Glutamatergic neuron (in vitro differentiated cells): ENCODE measurements around the gene KRT28. TPM values are rescaled to one million over a fixed set of nuclear protein-coding genes. Genes with fewer than 3 reads are reported as not detected.

Experiments
- DNase-seq: peaks from one replicate; pipeline ENCODE4 v3.0.0; 2022
- H3K27ac Mint-ChIP-seq: one replicate; pipeline ENCODE4 v1.8.0; 2020; ENCODE audit warnings: mild to moderate bottlenecking, mixed read lengths, inconsistent platforms; ENCODE audit not compliant: unreplicated experiment
- H3K27me3 Mint-ChIP-seq: one replicate; pipeline ENCODE4 v1.8.0; 2020; ENCODE audit warnings: mild to moderate bottlenecking, moderate library complexity, mixed read lengths, inconsistent platforms; ENCODE audit not compliant: unreplicated experiment
- H3K36me3 Mint-ChIP-seq: one replicate; pipeline ENCODE4 v1.8.0; 2020; ENCODE audit warnings: mild to moderate bottlenecking, mixed read lengths, inconsistent platforms; ENCODE audit not compliant: unreplicated experiment
- H3K4me1 Mint-ChIP-seq: one replicate; pipeline ENCODE4 v1.8.0; 2020; ENCODE audit warnings: mild to moderate bottlenecking, low read depth, mixed read lengths, inconsistent platforms; ENCODE audit not compliant: unreplicated experiment
- H3K4me3 Mint-ChIP-seq: one replicate; pipeline ENCODE4 v1.8.0; 2020; ENCODE audit warnings: mild to moderate bottlenecking, mixed read lengths, inconsistent platforms; ENCODE audit not compliant: unreplicated experiment
- H3K9me3 Mint-ChIP-seq: one replicate; pipeline ENCODE4 v1.8.0; 2020; ENCODE audit warnings: mild to moderate bottlenecking, moderate library complexity, mixed read lengths, inconsistent platforms; ENCODE audit not compliant: unreplicated experiment
- CTCF ChIP-seq: fragments of 200-600 bp; sonication (generic); IDR thresholded peaks from one replicate; pipeline ENCODE4 v1.5.0; 2021; ENCODE audit not compliant: partially characterized antibody, unreplicated experiment
- long read RNA-seq: library from polyadenylated mRNA; unstranded; transcript quantifications from one replicate; pipeline ENCODE4 v2.0.0, GENCODE V29; 2020; ENCODE audit not compliant: unreplicated experiment
- total RNA-seq: library from RNA; stranded (reverse); fragmentation: NEBNext Ultra II Directional; extraction: Animal tissue kit (Norgen Biotek cat#: 25700); gene quantifications from one replicate; pipeline ENCODE4 v1.2.1, GENCODE V29; 2021; ENCODE audit not compliant: unreplicated experiment

The KRT28 gene
- not detected for total RNA-seq
- long read RNA-seq: 0 reads

DNA sequence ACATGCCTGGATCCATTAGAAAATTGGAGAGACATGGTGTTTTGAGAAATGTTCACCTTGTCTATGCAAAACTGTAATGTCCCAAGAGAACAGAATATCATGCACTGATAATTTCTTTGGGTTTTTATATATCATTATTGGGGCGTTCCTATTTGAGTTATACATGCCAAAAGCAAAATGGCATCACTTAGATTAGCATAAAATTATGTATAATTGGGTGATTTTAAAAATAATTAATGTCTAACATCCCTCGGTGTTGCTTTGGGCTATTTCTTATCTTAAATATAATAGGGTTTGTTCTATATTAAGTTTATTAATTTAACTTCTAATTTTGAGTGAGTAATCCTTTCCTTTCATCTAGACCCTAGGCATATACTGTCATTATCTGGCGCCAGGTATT lies at the start of gene KRT28:
Gene KRT28, minus strand, starts transcription at position 101 of the 400 bp plus-strand sequence. Its CDS starts 66 bp downstream, at position 35.
- Mint-ChIP-seq H3K27ac (no peak within 1 kb of the TSS), H3K9me3 (no peaks in the 10 kb centered on the region), H3K27me3 (peaks cover 2% of the 10 kb centered on the region), H3K4me1 (peaks cover 4% of the 10 kb centered on the region), H3K4me3 (no peak within 1 kb of the TSS), H3K36me3 (no peaks in the 10 kb centered on the region)
- no peak for DNase-seq
- TF ChIP-seq CTCF: no peak

DNA sequence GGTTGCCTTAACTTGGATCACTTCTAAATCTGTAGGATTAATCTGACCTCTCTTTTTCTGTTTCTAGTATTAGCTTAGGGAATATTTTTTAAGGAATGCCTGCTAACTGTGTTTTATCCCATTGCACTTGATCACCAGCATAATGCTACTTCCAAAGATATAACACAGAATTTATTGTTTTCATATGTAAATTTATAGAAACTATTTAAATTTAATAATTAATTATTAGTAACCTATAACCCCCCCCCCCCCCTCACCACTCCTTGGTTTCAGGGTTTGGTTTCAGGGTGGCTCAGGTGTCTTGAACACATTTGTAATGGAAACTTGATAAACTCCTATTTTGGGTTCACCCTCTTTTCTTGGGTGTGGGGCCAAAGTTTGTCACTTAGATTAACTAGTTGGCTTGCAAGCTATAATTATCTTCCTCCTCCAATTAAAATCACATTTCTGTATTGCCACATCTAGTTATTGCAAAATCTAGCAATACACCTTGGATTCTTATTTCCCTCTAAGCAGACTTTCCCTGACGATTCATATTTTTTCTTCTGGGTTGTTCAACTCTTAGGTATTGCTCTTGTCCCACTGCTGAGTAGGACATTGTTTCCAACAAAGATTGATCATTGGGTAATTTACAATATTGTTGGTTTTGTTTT lies 49.0 kb upstream of the KRT28 start:
- no peak for DNase-seq
- Mint-ChIP-seq H3K4me1 (no peaks in the 10 kb centered on the region), H3K27ac (no peak overlapping the region), H3K27me3 (no peaks in the 10 kb centered on the region), H3K9me3 (no peaks in the 10 kb centered on the region), H3K36me3 (no peaks in the 10 kb centered on the region), H3K4me3 (no peak overlapping the region)
- no peak for TF ChIP-seq CTCF

GRCh38 chr17:40846515-40847144 lies 46.9 kb upstream of the KRT28 start:
- Mint-ChIP-seq H3K4me3 (no peak overlapping the region), H3K9me3 (no peaks in the 10 kb centered on the region), H3K27me3 (no peaks in the 10 kb centered on the region), H3K27ac (no peak overlapping the region), H3K4me1 (no peaks in the 10 kb centered on the region), H3K36me3 (no peaks in the 10 kb centered on the region)
- no peak for DNase-seq
- TF ChIP-seq CTCF: no peak

DNA sequence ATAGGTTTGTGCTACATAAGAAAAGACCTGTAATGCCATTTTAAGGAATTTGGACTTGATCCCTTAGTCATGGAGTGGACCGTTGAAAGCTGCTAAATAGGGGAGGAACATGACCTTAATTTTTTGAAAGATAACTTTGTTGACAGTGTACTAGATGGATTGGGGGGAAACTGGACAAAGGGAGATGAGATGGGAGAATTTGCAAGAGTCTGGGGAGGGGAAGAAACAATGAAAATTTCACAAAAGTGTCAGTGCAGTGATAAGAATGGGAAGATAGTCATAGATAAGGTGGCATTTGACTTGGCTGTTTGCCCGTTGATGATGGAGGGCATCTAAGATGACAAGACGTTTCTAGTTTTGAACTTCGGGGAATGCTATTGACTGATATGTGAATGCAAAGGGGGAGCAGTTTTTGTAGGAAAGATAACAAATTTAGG lies 44.9 kb upstream of the KRT28 start:
- Mint-ChIP-seq H3K27ac (no peak overlapping the region), H3K9me3 (no peaks in the 10 kb centered on the region), H3K27me3 (no peaks in the 10 kb centered on the region), H3K4me1 (no peaks in the 10 kb centered on the region), H3K36me3 (no peaks in the 10 kb centered on the region), H3K4me3 (no peak overlapping the region)
- TF ChIP-seq CTCF: no peak
- DNase-seq: no peak

GRCh38 chr17:40843242-40843641 lies 43.5 kb upstream of the KRT28 start:
- H3K36me3 Mint-ChIP-seq: no peaks in the 10 kb centered on the region
- TF ChIP-seq CTCF: no peak
- no peak overlapping the region for H3K4me3 Mint-ChIP-seq
- no peaks in the 10 kb centered on the region for H3K4me1 Mint-ChIP-seq
- H3K9me3 Mint-ChIP-seq: no peaks in the 10 kb centered on the region
- DNase-seq: no peak
- H3K27me3 Mint-ChIP-seq: no peaks in the 10 kb centered on the region
- H3K27ac Mint-ChIP-seq: no peak overlapping the region
